Peyer's patch (tissue), 4 donors: ENCODE data around the gene MLXIP.

Source experiments
- POLR2A ChIP-seq, 2 donors: fragments of 450-650 bp; IDR thresholded peaks; one replicate each; pipeline ENCODE4 v1.5.1; 2017; ENCODE audit warnings: antibody characterized with exemption in 2 of 2, mild to moderate bottlenecking in 2 of 2, moderate library complexity in 2 of 2
- TF ChIP-seq, protein P1 (sequence below), 6 experiments: fragments of 450-650 bp in 4 of 6; fragments of 200-600 bp in 2 of 6; sonication (generic) in 1 of 6; IDR thresholded peaks; one replicate each; pipeline ENCODE4 v1.5.1; 2017 to 2019; ENCODE audit warnings: antibody characterized with exemption in 6 of 6, mild to moderate bottlenecking in 3 of 6, moderate library complexity in 1 of 6

GRCh38 chr12:122081083-122081696 lies 2.6 kb downstream of the MLXIP start:
- TF ChIP-seq POLR2A (IDR thresholded peaks at IDR 0.05): no peak
- TF ChIP-seq, protein P1, sequence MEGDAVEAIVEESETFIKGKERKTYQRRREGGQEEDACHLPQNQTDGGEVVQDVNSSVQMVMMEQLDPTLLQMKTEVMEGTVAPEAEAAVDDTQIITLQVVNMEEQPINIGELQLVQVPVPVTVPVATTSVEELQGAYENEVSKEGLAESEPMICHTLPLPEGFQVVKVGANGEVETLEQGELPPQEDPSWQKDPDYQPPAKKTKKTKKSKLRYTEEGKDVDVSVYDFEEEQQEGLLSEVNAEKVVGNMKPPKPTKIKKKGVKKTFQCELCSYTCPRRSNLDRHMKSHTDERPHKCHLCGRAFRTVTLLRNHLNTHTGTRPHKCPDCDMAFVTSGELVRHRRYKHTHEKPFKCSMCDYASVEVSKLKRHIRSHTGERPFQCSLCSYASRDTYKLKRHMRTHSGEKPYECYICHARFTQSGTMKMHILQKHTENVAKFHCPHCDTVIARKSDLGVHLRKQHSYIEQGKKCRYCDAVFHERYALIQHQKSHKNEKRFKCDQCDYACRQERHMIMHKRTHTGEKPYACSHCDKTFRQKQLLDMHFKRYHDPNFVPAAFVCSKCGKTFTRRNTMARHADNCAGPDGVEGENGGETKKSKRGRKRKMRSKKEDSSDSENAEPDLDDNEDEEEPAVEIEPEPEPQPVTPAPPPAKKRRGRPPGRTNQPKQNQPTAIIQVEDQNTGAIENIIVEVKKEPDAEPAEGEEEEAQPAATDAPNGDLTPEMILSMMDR (IDR thresholded peaks at IDR 0.05): no peak
